HepG2 (cell line): Measurements from ENCODE around the gene TEAD1.

ENCODE experiments used
- EZH2 ChIP-seq: conservative IDR thresholded peaks from 2 replicates; pipeline ENCODE4 v1.6.1; 2012; ENCODE audit warnings: mild to moderate bottlenecking, low read depth, low read length, moderate library complexity
- PAF1 ChIP-seq: IDR thresholded peaks from 2 replicates; pipeline ENCODE4 v1.6.1; 2016; ENCODE audit warnings: missing genetic modification reagents, missing compliant biosample characterization
- POLR2A ChIP-seq, 2 experiments: IDR thresholded peaks; 2 replicates each; pipeline ENCODE4 v1.6.1; 2011; ENCODE audit warnings: low read depth in 2 of 2, low read length in 2 of 2, mild to moderate bottlenecking in 1 of 2, moderate library complexity in 1 of 2; ENCODE audit not compliant: insufficient read depth in 1 of 2
- SKIL ChIP-seq: sonication (generic); formaldehyde crosslinking; IDR thresholded peaks from 2 replicates; pipeline ENCODE4 v1.8.0; 2022; ENCODE audit warnings: missing genetic modification reagents, mild to moderate bottlenecking, moderate library complexity, borderline replicate concordance
- TCF12 ChIP-seq, 2 experiments: fragments of 450-650 bp in 1 of 2; sonication (generic) in 1 of 2; formaldehyde crosslinking in 1 of 2; IDR thresholded peaks; 2 replicates each; pipeline versions ENCODE4 v1.6.1 to v1.8.0; 2017 to 2022; ENCODE audit warnings: antibody characterized with exemption in 1 of 2, mild to moderate bottlenecking in 1 of 2, missing genetic modification reagents in 1 of 2, moderate library complexity in 1 of 2

DNA sequence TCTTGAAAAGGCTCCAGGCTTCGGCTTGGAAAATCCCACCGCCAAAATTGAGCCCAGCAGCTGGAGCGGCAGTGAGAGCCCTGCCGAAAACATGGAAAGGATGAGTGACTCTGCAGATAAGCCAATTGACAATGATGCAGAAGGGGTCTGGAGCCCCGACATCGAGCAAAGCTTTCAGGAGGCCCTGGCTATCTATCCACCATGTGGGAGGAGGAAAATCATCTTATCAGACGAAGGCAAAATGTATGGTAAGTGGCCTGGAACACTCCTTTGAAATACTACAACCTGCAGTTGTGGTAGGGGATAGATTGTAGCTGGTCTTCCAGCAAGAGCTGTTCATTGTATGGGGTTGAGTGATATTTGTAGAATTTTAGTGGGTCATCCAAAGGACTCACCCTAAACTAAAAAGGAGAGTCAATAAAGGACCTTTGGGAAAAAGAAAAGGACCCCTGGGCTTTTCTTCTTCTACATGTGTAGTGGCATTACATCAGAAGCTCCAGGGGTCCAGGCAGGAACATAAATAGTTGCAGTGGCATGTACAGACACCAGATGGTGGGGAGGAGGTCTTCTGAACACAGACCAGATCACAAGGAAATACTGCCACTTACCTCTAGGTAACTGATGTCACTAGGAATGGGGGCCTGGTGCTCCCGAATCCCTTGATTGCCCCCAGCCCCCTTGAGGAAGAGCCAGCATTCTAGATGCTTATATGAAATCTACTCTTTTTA, 90.1 kb downstream of the TEAD1 start:
- no peak for TF ChIP-seq TCF12 (IDR thresholded peaks at IDR 0.05)
- TF ChIP-seq TCF12 (CRISPR knock-in tag; IDR thresholded peaks at IDR 0.05): no peak
- no peak for TF ChIP-seq SKIL (CRISPR knock-in tag)
- TF ChIP-seq EZH2: no peak
- no peak for TF ChIP-seq POLR2A (IDR thresholded peaks at IDR 0.05; ENCODE audit: insufficient read depth in 1 of 2, low read depth in 2 of 2, low read length in 2 of 2)
- no peak for TF ChIP-seq PAF1 (CRISPR knock-in tag)
